ENCODE data around the gene KCNJ15. TPM values are rescaled to one million over a fixed set of nuclear protein-coding genes. Genes with fewer than 3 reads are reported as not detected.
A peak's percentile ranks its signal among the peaks of the same experiment; 100 is the strongest.

KCNJ15 gene
- polyA plus RNA-seq, 2 of the 4 experiments (the other 2 are of a cell fraction), result 0.19 to 0.30 TPM

- ATAC-seq (no peak), DNase-seq (ENCODE audit: low read depth in 1 of 2, low spot score in 1 of 2) (no peak), FAIRE-seq (no peak)
- 92% methylated on average over 5 of the region's 5 CpGs for WGBS (ENCODE audit: missing lambda C conversion rate)
- Histone ChIP-seq H3K27ac (no peak overlapping the region), H3K4me3 (no peak overlapping the region), H3K4me2 (no peak overlapping the region), H3K9me3 (no peaks in the 10 kb centered on the region), H3K4me1 (peaks cover 11% of the 10 kb centered on the region)
- POLR2A ChIA-PET, result no interaction called here
- CTCF ChIA-PET, result no interaction called here
- TF ChIP-seq CEBPB (IDR thresholded peaks at IDR 0.05), result no peak
- TF ChIP-seq MYC (IDR thresholded peaks at IDR 0.05; ENCODE audit: borderline replicate concordance, low read length), result no peak
- TF ChIP-seq ZNF302 (CRISPR knock-in tag; IDR thresholded peaks at IDR 0.05), result no peak
- TF ChIP-seq EHF (CRISPR knock-in tag; IDR thresholded peaks at IDR 0.05), result no peak
- TF ChIP-seq RNF2 (IDR thresholded peaks at IDR 0.05; ENCODE audit: borderline replicate concordance, low read depth), result no peak
- TF ChIP-seq NFE2L2 (conservative IDR thresholded peaks at IDR 0.05; ENCODE audit: low read length), result no peak
- TF ChIP-seq PHF8 (IDR thresholded peaks at IDR 0.05; ENCODE audit: borderline replicate concordance, low read depth), result no peak
Measured at GRCh38 chr21:38337793-38338192, 81.0 kb downstream of the KCNJ15 start.

- FAIRE-seq (no peak), DNase-seq (ENCODE audit: low read depth in 1 of 2, low spot score in 1 of 2) (no peak), ATAC-seq (no peak)
- Histone ChIP-seq H3K4me2 (no peak overlapping the region), H3K4me1 (peaks cover 32% of the 10 kb centered on the region), H3K9me3 (no peaks in the 10 kb centered on the region), H3K4me3 (no peak overlapping the region), H3K27ac (peak overlapping the region in 1 of 2 experiments; percentile 33; a peak in 2 of 6 replicates)
- 97% methylated on average over 4 of the region's 4 CpGs for WGBS (ENCODE audit: missing lambda C conversion rate)
- POLR2A ChIA-PET, result no interaction called here
- no peak for TF ChIP-seq CTCF (IDR thresholded peaks at IDR 0.05)
- TF ChIP-seq JUN (IDR thresholded peaks at IDR 0.05), result no peak
- TF ChIP-seq RNF2 (IDR thresholded peaks at IDR 0.05; ENCODE audit: borderline replicate concordance, low read depth), result no peak
- TF ChIP-seq HES2 (IDR thresholded peaks at IDR 0.05), result no peak
- no peak for TF ChIP-seq HOXA7 (CRISPR knock-in tag; IDR thresholded peaks at IDR 0.05)
- no peak for TF ChIP-seq MAZ (IDR thresholded peaks at IDR 0.05; ENCODE audit: borderline replicate concordance, low read depth, low read length)
- no peak for TF ChIP-seq JUNB (IDR thresholded peaks at IDR 0.05)
- TF ChIP-seq EP300 (IDR thresholded peaks at IDR 0.05), result no peak
- no peak for TF ChIP-seq CHD4 (IDR thresholded peaks at IDR 0.05; ENCODE audit: borderline replicate concordance)
- TF ChIP-seq PBX3 (IDR thresholded peaks at IDR 0.05), result no peak
- TF ChIP-seq EHF (CRISPR knock-in tag; IDR thresholded peaks at IDR 0.05), result no peak
- TF ChIP-seq EHMT2 (IDR thresholded peaks at IDR 0.05; ENCODE audit: low read depth), result no peak
- CTCF ChIA-PET, result interaction anchor here (0.8 to 1.1 kb wide), 2 partner anchors 12 to 169 kb away, joined by 3 to 4 read pairs; no protein-coding TSS in a partner anchor
Measured at GRCh38 chr21:38340131-38340530, 83.3 kb downstream of the KCNJ15 start.

GRCh38 chr21:38341546-38342012 is 84.8 kb downstream of the KCNJ15 start:
- Histone ChIP-seq H3K27ac (peak overlapping the region; percentile 86 to 95), H3K9me3 (no peaks in the 10 kb centered on the region), H3K4me2 (no peak overlapping the region), H3K4me1 (peaks cover 32% of the 10 kb centered on the region), H3K4me3 (no peak overlapping the region)
- DNase-seq (ENCODE audit: low read depth in 1 of 2, low spot score in 1 of 2), result no peak
- ChIA-PET POLR2A (no interaction called here), CTCF (no interaction called here)
- no peak for ATAC-seq
- 92% methylated on average over 5 of the region's 5 CpGs for WGBS (ENCODE audit: missing lambda C conversion rate)
- FAIRE-seq, result no peak
- TF ChIP-seq MAZ (IDR thresholded peaks at IDR 0.05; ENCODE audit: borderline replicate concordance, low read depth, low read length), result no peak
- TF ChIP-seq MAX (IDR thresholded peaks at IDR 0.05), result no peak
- no peak for TF ChIP-seq PHF8 (IDR thresholded peaks at IDR 0.05; ENCODE audit: borderline replicate concordance, low read depth)
- no peak for TF ChIP-seq CHD2 (IDR thresholded peaks at IDR 0.05; ENCODE audit: low read length, partially characterized antibody)
- no peak for TF ChIP-seq JUNB (IDR thresholded peaks at IDR 0.05)
- no peak for TF ChIP-seq TFCP2L1 (CRISPR knock-in tag; IDR thresholded peaks at IDR 0.05)
- TF ChIP-seq JUN (IDR thresholded peaks at IDR 0.05), result no peak
- TF ChIP-seq EHF (CRISPR knock-in tag; IDR thresholded peaks at IDR 0.05), result no peak
- TF ChIP-seq BHLHE40 (IDR thresholded peaks at IDR 0.05; ENCODE audit: low read depth, low read length), result no peak
- TF ChIP-seq USF2 (IDR thresholded peaks at IDR 0.05), result no peak
- TF ChIP-seq ELK1 (IDR thresholded peaks at IDR 0.05; ENCODE audit: low read depth, low read length), result no peak
- no peak for TF ChIP-seq KDM5A (IDR thresholded peaks at IDR 0.05)
- no peak for TF ChIP-seq MAFK (IDR thresholded peaks at IDR 0.05; ENCODE audit: partially characterized antibody)
- TF ChIP-seq RAD21 (conservative IDR thresholded peaks at IDR 0.05 in 1 of 2, IDR thresholded peaks at IDR 0.05 in 1 of 2), result no peak
- TF ChIP-seq RARB (CRISPR knock-in tag; IDR thresholded peaks at IDR 0.05), result no peak
- TF ChIP-seq E2F6 (IDR thresholded peaks at IDR 0.05; ENCODE audit: borderline replicate concordance, low read depth), result no peak
- TF ChIP-seq CBX8 (IDR thresholded peaks at IDR 0.05), result no peak
